Measurements from ENCODE around the gene ISG20L2. TPM values are rescaled to one million over a fixed set of nuclear protein-coding genes. Genes with fewer than 3 reads are reported as not detected.

Gene ISG20L2
- total RNA-seq, 1 donor from 2014 or later = 13.1 TPM

DNA sequence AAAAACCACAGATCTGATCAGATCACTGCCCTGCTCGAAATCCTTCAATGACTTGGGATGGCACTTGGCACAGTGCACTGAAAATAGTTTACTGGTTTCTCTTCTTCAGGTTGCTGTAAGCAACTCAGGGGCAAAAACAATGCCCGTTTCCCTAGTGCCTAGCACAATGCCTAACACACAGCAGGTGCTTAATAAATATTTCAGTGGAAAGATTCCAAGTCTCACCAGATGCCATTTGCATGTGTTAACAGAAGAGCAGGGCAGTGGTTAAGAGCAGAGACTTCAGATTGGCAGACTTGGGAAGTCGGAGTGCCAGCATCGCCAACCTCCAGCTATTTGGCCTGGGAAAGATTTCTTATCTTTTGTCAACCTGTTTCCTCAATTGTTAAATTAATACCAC lies 11.2 kb downstream of the ISG20L2 start:
- peak; percentile 5 for DNase-seq (ENCODE audit: missing footprints)
- no peak for ATAC-seq
- intact Hi-C loops (cut with DNase I) = no loop called here

DNA sequence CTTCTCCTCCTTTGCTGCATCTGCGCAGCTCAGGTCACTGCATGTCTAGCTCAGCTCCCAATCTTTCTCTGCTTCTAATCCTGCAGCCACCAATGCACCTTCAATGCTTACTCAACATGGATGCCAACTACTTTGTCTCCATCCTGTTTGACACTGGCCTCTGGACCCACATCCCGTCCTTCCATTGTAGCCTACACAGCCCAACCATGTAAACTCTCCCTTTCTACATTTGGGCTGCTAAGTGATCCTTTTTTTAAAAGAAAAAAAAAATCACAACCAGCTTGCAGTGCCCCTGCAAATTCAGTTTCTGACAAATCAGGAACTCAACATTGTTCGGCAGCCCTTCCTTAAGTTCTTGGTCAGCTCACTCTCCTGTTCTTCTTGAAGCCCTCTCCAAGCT lies 13.7 kb downstream of the ISG20L2 start:
- no peak for DNase-seq (ENCODE audit: missing footprints)
- intact Hi-C loops (cut with DNase I) = no loop called here
- ATAC-seq = no peak

DNA sequence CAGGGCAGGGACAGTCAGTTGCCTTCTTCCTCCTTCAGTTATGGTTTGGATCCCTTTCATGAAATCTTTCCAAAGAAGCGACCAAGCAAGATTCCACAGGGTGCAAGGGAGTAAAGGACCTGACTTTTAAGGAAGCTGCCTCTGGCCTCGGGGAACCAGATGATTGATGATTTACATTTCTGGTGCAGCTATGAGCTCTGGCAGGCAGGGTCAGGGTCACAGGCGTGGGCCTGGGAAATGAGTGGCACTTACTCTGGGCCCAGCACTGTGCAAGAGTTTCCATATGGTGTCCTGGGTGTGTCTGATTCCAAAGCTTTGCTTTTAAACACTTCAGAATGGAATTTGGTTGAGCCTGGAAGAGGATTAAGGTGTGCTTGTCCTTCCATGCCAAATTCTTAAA lies 15.9 kb downstream of the ISG20L2 start:
- ATAC-seq = no peak
- peak; percentile 20 for DNase-seq (ENCODE audit: missing footprints)
- intact Hi-C loops (cut with DNase I) = no loop called here

DNA sequence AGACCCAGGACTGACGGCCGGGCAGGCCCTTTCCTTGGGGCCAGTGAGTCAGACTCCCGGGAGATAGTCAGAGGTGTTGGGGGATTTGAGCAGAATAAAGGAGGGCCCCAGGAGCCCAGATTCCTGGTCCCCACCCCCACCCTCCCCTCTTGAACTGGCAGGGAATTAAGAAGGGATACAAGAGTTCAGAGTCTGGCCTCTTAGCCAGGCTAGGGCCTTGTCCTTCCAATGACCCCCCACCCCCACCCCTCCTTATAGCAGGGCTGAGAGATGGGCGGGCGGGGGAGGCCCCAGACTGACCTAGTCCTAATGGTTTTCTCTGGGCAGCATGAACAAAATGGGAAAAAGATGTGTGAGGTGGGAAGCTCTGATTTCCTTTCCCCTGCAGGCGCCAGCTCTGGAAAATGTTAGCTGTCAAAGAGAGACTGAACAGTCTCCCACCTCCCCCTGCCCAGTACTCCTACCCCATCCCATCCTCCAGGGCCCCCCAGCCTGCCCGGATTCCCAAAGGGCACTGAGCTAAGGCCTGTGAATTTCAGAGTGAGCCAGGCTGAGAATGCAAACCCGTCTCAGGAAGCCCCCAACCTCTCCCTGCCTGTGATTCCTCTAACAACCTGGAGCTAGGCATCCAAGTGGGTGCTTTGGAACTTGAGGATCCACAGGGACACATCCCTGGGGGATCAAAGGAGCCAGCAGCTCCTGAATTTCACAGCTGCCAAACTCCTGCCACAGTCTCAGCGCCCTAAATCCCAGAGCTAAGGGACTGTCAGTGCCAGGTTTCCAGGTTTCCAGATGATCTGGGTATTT lies 17.4 kb downstream of the ISG20L2 start:
- intact Hi-C loops (cut with DNase I) = no loop called here
- DNase-seq (ENCODE audit: missing footprints) (no peak), ATAC-seq (no peak)

DNA sequence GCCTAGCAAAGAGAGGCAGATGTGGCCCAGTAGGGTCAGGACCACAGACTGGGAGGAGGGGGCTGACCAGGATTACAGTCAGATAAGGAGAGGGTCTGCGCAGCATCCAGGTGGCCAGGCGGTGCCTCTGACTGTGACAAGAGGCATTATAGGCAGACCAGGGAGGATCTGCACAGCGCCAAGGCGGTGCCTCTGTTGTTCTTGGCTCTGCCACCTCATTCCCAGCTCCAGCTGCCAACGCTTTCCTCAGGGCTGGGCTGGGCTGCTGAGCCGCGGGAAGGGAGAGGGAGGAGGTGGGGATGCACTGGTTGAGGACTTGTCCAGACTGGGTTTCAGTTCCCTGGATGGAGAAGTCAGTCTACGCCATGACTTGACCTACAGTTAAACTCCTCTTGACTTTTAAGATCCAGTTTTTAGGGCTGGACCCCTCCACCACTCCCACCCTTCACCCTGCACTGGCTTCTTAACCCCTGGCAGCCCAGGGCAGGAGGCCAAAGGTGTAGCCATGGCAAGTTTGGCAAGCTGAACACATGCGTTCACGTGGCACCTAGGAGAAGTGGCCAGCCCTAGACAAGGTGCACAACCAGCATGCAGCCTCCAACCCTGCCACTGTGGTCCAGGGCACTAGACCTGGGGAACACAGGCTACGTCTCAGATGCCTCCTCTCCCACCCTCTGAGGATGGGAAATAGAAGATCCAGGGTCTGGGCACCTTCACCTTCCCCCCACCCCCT lies 18.6 kb downstream of the ISG20L2 start:
- intact Hi-C loops (cut with DNase I) = no loop called here
- DNase-seq (ENCODE audit: missing footprints) (no peak), ATAC-seq (peak; percentile 75)

DNA sequence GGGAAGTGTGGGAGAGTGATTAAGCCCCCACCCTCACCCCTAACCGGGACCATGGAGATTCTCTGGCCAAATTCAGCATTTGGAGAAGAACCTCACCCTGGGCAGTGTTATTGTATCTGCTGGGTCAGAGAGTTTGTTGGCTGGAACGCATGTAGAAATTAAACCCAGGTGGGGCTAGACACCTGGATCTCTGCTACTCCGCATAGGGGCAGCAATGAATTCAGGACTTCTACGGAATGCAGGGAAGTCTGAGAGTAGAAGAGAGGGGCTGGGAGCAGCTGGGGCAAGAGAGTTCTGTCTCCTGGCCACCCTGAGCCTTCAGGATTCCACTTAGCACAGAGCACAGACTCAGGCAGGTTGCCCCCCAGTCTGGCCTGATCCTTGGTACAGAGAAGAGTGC lies 19.5 kb downstream of the ISG20L2 start:
- no peak for ATAC-seq
- intact Hi-C loops (cut with DNase I) = no loop called here
- no peak for DNase-seq (ENCODE audit: missing footprints)

DNA sequence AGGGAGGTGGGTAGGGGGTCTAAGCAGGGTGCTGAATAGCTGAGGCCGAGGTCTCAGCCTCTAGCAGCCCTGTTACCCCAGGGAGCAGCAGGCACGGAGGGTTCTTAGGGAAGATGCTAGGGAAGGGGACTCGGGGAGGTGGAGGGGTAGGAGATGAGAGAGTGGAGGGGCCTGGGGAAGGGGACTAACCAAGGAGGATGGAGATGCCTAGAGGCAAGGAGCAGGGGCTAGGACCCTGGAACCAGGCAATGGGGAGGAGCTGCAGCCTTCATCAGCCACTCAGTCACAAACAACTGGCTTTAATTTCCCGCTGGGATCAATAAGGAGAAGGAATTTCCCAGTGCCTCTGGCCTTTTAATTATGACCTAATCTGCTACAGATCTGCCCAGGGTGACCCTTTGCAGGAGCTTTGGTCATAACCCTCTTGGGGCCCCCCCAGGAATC lies 20.3 kb downstream of the ISG20L2 start:
- DNase-seq (ENCODE audit: missing footprints) (no peak), ATAC-seq (no peak)
- intact Hi-C loops (cut with DNase I) = no loop called here

DNA sequence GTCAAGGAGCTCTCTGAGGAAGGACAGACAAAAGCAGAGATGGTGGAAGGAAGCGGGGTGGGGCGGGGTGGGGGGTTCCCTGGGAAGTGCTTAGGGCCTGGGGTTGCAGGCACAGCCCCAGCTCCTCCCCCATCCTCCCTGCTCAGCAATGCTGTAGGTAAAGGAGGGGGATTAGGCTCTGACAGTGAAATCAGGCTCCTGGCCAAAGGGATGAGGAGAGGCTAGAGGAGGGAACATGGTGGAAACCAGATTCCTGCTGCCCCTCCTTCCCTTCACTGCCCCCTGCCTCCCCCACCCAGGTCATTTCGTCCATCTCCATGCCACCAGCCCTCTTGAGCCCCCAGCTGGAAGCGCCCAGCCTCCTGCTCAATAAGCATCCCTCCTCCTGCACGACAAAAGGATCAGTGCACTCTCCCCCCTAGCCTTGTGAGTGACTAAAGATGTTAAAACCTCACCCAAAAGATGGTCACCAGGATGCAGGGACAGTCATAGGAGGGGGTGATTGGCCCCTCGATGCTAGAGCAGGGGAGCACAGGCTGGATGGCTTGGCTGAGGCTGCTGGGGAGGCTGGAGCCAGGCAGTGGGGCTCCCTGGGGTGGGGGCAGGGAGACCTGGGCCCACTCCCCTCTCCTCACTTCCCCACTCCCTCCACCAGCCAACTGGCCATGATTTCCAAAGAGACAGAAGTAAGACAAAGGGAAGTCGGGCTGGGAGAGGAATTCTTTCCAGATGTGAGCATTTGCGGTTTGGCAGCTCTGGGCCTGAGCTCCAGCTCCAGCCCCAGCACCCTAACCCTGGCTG lies 20.9 kb downstream of the ISG20L2 start:
- DNase-seq (ENCODE audit: missing footprints) = peak; percentile 25
- intact Hi-C loops (cut with DNase I) = no loop called here

DNA sequence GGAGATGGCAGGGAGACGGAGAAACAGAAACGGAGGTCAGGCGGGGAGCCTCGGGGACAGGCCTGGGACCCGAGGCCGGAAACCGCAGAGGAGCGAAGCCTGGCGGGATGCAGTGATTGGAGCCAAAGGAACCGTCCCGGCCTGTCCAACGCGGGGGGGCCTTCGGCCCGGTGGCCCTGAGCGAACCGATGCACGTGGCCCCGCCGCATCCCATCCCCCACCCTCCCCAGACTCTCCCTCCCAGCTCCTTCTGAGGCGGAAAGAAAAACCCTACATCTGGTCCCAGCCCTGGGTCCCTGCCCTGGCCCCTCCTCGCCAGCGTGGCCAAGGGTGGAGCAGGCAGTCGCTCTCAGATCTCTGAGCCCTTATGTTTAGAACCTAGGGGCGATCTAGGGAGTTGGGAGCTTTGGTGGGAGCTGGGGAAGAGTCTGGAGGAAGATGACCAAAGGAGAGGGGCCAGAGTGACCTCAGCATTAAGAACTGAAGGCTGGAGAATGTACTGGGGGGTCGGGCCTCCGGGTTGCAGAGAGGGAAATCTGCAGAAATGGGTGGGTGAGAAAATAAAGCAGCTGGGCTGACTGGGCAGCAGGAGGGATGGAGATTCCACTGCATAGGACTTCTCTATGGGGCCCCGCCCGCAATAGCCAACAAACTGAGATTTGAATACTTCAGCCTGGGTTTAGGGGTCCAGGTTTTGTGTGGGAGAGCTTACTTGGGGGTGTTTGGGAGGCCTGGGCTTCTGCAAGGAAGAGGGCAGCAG lies 21.7 kb downstream of the ISG20L2 start:
- intact Hi-C loops (cut with DNase I) = no loop called here
- peak; percentile 68 for ATAC-seq
- peak; percentile 67 for DNase-seq (ENCODE audit: missing footprints)

More for the DNA sequence above, 20.9 kb downstream of the ISG20L2 start:
- ATAC-seq = no peak

DNA sequence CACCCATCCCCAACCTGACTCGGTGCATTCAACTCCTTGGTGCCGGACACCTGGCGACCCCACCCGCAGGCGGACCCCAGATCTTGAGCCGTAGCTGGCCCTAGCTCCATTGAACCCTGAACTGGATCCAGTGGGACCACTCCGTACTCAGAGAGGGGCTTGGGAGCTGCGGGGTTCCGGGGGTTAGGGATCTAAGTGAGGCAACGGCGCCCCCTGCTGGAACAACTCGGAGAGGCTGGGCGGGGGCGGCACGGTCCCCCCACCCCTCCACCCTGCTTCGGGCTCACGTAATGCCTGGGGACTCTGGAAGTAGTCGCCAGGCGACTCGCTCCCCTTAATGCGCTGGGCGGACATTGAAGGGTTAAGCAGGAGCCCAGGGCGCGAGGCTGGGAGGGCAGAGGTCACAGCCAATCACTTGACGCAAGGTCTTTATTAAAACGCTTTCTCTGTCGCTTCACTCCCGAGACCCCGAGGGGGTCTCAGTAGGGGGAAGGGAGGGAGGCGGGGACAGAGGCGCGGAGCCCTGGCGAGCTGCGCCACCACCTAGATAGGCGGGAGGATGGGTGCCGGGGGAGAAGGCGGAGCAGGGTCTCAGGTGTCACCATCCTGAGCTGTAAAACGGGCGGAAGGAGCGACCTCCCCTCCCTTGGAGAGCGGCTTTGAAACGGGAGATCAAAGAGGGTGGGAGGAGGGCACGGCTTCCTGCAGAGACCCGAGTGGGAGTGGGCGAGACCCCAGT lies 22.5 kb downstream of the ISG20L2 start:
- ATAC-seq (peak; percentile 55), DNase-seq (ENCODE audit: missing footprints) (peak; percentile 74)
- intact Hi-C loops (cut with DNase I) = no loop called here

DNA sequence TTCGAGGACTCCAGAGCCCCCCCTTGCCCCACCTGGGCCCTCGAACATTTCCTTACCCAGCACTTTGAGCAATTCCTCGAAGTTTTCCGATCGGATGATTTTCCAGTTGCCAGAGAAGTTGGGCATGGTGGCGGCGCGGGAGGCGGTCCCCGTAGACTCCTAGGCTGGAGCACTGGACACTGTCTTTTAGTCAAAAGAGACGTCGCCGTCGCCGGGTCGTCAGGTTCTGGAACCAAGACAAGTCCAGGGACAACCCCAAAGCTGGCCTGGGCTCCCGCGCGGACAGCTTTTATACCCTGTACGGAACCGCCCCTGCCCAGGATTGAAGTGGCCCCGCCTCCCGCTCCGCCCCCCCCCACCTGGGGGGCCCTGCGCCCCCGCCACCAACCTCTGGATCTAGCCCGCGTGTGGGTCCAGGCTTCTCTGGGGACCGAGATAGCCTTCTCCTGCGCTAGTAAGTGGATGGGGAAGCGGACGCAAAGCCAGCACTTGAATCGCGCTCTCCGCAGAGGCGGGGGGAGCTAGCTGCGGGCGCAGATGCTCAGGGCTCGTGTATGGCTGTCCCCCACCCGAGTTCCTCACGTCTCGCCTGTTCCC lies 23.1 kb downstream of the ISG20L2 start, which contains the start of gene CRABP2:
Gene CRABP2 (minus strand): TSS at position 263 of the 597 bp plus-strand sequence. CDS start 137 bp downstream, at position 126.
- no peak for ATAC-seq
- intact Hi-C loops (cut with DNase I) = no loop called here

DNA sequence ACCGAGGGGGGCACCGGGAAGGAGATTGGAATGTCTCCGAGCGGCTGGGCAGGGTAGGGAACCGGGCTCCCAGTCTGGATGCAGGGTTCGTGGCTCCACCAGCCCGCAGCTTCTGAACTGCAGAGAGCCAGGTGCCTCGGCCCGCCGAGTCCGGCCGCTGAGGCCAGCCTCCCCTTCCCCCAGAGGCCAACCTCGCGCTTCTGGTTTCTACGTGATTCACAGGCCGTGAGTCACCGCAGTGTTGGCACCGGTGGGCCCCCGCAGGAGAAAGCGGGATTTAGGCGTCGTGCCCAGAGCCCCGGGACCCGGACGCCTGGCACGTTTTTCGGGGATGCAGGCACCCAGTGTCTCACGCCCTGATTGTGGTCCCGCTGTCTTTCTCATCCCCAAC lies 23.6 kb downstream of the ISG20L2 start:
- DNase-seq (ENCODE audit: missing footprints) (peak; percentile 53), ATAC-seq (no peak)
- intact Hi-C loops (cut with DNase I) = no loop called here

More for the DNA sequence above, 23.1 kb downstream of the ISG20L2 start, which contains the start of gene CRABP2:
- DNase-seq (ENCODE audit: missing footprints) = peak; percentile 50

DNA sequence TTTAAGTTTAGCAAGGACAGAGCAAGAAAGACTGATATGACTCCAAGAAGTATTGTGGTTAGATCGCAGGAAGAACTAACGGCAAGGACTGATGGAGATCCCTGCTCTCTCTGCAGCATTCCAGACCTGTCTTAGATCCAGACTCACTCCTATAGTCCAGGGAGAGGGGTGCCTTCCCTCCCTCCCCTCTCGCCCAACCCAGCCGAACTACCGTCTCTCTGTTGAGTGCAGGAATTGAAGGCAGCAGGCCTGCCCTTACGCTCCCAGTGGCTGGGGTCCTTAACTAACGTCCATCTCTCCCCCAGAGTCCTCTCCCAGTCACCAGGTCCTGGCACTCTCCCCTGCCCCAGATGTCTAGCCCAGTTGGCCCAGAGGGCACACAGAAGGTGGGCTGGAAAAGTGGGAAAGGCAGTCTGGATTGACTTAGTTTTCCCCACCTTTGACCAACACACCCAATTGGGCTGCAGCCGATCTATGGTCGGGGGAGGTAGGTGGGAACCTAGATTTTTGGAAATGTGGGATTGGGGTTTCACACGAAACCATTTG lies 24.3 kb downstream of the ISG20L2 start:
- DNase-seq (ENCODE audit: missing footprints) (peak; percentile 45), ATAC-seq (no peak)
- intact Hi-C loops (cut with DNase I) = no loop called here

DNA sequence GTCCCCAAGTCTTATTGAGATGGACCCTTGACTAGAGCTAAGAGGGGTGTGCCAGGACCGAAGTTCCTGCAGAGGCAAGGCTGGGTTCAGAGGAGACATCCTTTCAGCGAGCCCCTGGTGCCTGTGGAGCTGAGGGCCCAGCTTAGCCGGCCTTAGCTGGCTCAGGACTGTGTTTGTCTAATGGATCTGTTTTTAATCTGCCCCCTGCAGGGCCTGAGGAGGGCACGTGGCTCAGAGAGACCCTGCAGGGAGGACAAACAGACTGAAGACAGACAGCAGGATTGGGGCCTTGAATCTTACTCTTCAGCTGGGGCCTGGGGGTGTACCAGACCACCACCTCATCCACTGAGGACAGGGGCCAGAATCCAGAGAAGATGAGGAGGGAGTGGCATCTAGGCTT lies 24.8 kb downstream of the ISG20L2 start:
- DNase-seq (ENCODE audit: missing footprints) (no peak), ATAC-seq (no peak)
- intact Hi-C loops (cut with DNase I) = no loop called here

DNA sequence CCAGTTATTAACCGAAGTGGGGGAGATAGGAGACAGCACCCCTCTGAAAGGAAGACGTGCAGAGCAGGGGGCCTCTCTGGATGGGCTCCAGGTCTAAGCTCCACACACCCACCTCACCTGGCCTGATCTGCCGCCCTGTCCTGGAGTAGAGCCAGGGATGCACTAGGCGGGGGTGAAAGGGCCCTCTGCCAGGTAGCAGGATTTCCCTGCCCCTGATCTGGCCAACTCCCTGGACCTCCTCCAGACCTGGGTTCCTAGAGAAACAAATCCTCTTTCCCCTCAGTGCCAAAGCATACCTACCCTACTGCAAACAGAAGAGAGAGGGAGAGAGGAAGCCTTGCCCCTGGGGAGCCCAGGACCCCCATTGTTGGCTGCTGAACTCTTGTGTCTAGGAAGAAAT lies 25.2 kb downstream of the ISG20L2 start:
- peak; percentile 16 for DNase-seq (ENCODE audit: missing footprints)
- intact Hi-C loops (cut with DNase I) = no loop called here
- no peak for ATAC-seq

DNA sequence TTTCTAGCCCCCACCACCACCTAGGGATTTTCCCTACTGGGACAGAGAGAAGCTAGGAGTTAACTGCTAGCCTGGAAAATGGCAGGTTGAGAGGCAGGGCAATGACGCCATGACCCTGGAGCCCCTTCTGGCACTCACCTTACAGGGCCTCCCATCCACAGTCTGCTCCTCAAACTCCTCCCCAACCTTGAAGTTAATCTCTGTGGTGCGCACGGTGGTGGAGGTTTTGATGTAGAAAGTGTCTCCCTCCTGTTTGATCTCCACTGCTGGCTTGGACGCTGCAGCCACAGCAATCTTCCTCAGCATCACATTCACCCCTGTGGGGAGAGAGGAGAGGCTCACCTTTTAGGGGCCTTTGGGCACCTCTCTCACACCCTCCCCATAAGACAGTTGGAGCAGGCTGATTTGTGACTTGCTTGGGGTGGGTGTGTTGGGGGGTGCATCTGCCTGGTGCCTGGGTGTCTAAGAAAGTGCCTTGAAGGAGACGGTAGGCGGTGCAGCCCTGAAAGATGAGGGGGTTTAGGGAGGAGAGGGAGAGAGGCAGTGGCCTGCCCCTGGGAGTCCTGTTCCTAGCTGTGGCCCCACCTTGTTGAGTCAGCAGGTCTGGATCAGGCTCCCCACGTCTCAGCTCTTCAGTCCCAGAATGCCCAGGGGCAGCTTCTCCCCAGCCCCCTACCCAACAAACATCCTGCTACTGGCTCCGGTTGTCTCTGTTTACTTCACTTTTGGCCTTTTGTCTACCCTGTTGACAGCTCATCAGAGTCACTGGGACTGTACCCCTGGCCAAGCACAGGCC lies 27.6 kb downstream of the ISG20L2 start:
- ATAC-seq (no peak), DNase-seq (ENCODE audit: missing footprints) (peak; percentile 5)
- intact Hi-C loops (cut with DNase I) = no loop called here

Data from Right ventricle myocardium inferior (tissue), 1 donor.